GM21723 (cell line): ENCODE results near the gene DCPS.
A peak's percentile ranks its signal among the peaks of the same experiment; 100 is the strongest.
"Not testable (repeated sequence)": the region's sequence is repeated elsewhere in the genome, so short reads cannot be mapped to it uniquely, and the experiment has no call there.

Source experiments
- ATAC-seq: cut with Tn5 transposase; IDR thresholded peaks from one replicate; pipeline ENCODE4 v1.9.1; 2021; ENCODE audit warnings: mild to moderate bottlenecking, moderate library complexity; ENCODE audit not compliant: unreplicated experiment

Gene DCPS

GRCh38 chr11:126378763-126379162 lies 74.9 kb downstream of the DCPS start:
- no peak for ATAC-seq

- no peak for ATAC-seq
These were observed 77.0 kb downstream of the DCPS start for GRCh38 chr11:126380909-126381308.

GRCh38 chr11:126381960-126382359 lies 78.1 kb downstream of the DCPS start:
- ATAC-seq = not testable (repeated sequence)

- not testable (repeated sequence) for ATAC-seq
These were observed 78.8 kb downstream of the DCPS start for GRCh38 chr11:126382641-126383040.

GRCh38 chr11:126383339-126384335 lies 79.8 kb downstream of the DCPS start:
- ATAC-seq = no peak

GRCh38 chr11:126384449-126385070 lies 80.7 kb downstream of the DCPS start:
- ATAC-seq = no peak

GRCh38 chr11:126385991-126386728 lies 82.3 kb downstream of the DCPS start:
- no peak for ATAC-seq

GRCh38 chr11:126386729-126387071 lies 82.8 kb downstream of the DCPS start:
- ATAC-seq = not testable (repeated sequence)

- no peak for ATAC-seq
These were observed 84.0 kb downstream of the DCPS start for GRCh38 chr11:126387857-126388256.

GRCh38 chr11:126390272-126390867 lies 86.5 kb downstream of the DCPS start:
- ATAC-seq = no peak

GRCh38 chr11:126391286-126391954 lies 87.6 kb downstream of the DCPS start:
- ATAC-seq = no peak

- peak; percentile 63 for ATAC-seq
These were observed 88.2 kb downstream of the DCPS start for GRCh38 chr11:126391970-126392632.

- ATAC-seq = peak; percentile 29
These were observed 88.8 kb downstream of the DCPS start for GRCh38 chr11:126392633-126393013.

GRCh38 chr11:126393143-126393542 lies 89.3 kb downstream of the DCPS start:
- no peak for ATAC-seq

- ATAC-seq = no peak
These were observed 90.2 kb downstream of the DCPS start for GRCh38 chr11:126394036-126394435.

- ATAC-seq = not testable (repeated sequence)
These were observed 90.8 kb downstream of the DCPS start for GRCh38 chr11:126394634-126395072.
